Epithelial cell of esophagus (primary cell): ENCODE data around the gene RBM33.

Experiments
- DNase-seq: peaks from one replicate; pipeline ENCODE4 v3.0.0; 2010; ENCODE audit warnings: low read depth
- H3K4me3 ChIP-seq: 2 replicates; pipeline ENCODE4 v1.5.1; 2011; ENCODE audit warnings: mild to moderate bottlenecking, low read length, control low read depth
- CTCF ChIP-seq: IDR thresholded peaks from 2 replicates; pipeline ENCODE4 v1.5.1; 2011; ENCODE audit warnings: low read depth, mild to moderate bottlenecking, low read length, control low read depth, inconsistent platforms; ENCODE audit not compliant: insufficient read depth; ENCODE audit errors: missing control alignments

Gene RBM33

DNA sequence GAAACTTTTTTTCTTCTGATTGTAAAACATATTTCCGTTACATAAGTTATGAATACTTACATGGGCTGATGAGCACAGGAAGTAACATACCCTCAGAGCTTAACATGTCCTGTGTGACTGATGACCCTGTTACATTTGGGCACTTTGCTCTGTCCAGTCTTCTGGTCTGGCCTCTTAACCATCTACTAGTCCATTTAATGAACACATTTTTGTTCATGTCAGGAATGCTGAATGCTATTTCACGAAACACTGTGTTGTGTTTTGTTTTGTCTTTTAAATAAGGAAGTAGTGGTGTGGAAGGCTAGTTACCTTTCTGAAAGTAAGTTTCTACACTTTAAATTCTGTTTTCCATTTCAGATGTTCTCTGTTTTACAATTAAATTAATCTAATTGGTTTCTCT is 77.7 kb downstream of the RBM33 start:
- DNase-seq = no peak
- no peak for TF ChIP-seq CTCF
- H3K4me3 ChIP-seq = no peak overlapping the region

GRCh38 chr7:155722936-155723335 is 78.5 kb downstream of the RBM33 start:
- no peak overlapping the region for H3K4me3 ChIP-seq
- no peak for DNase-seq
- TF ChIP-seq CTCF = no peak

DNA sequence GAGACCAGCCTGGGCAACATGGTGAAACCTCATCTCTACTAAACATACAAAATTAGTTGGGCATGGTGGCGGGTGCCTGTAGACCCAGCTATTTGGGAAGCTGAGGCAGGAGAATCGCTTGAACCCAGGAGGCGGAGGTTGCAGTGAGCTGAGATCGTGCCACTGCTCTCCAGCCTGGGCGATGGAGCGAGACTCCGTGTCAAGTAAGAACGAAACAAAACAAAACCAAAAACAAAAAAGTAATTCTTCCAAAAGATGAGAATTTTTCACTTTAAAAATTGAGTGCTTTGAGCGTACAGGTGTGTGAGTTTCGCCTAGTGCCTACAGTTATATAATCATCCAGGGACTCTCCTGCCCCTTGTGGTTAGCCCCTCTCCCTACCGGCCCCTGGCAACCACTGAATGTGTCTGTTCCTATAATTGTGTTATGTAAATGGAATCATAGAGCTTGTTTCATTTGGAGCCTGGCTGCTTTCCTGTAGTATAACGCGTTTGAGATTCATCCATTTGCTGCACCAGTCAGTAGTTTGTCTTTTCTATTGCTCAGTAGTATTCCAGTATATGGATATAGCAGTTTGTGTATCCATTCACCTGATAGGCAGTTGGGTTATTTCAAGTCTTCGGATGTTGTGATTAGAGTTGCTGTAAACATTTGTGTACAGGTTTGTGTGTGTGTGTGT is 80.0 kb downstream of the RBM33 start:
- H3K4me3 ChIP-seq = no peak overlapping the region
- peak; percentile 3 for TF ChIP-seq CTCF
- DNase-seq = no peak

GRCh38 chr7:155725006-155725355 is 80.5 kb downstream of the RBM33 start:
- DNase-seq = no peak
- no peak for TF ChIP-seq CTCF
- no peak overlapping the region for H3K4me3 ChIP-seq

- no peak for TF ChIP-seq CTCF
- no peak overlapping the region for H3K4me3 ChIP-seq
- DNase-seq = no peak
Observed at GRCh38 chr7:155727616-155728015, 83.2 kb downstream of the RBM33 start.

- H3K4me3 ChIP-seq = no peak overlapping the region
- TF ChIP-seq CTCF = no peak
- no peak for DNase-seq
Observed at GRCh38 chr7:155728116-155728515, 83.7 kb downstream of the RBM33 start.

DNA sequence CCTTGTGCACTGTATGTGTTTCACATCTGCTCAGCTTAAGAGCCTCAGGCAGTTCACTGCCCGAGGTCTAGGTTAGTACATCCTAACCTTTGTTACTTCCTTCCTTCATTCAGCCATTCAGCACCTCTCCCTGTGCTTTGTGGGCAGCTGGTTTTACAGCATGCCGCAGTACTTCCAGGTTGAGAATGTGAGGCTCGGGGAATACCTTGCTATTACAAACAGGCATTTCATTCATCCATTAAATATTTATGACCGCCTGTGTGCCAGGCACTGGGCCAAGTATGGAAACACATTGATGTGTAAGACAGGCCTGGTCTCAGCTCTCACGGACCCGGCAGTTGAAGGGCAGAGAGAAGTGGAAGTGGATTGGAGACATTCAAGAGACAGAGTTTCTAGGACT is 85.4 kb downstream of the RBM33 start:
- no peak for TF ChIP-seq CTCF
- peak; percentile 84 for DNase-seq

More for the DNA sequence above, 85.4 kb downstream of the RBM33 start:
- no peak overlapping the region for H3K4me3 ChIP-seq
